GM04504 (cell line): Measurements from ENCODE around the gene FAM171A2.
"Not testable (repeated sequence)": the region's sequence is repeated elsewhere in the genome, so short reads cannot be mapped to it uniquely, and the experiment has no call there.

Experiments used
- DNase-seq: peaks from one replicate; pipeline ENCODE4 v3.0.0-alpha.2; 2012; ENCODE audit warnings: low read depth

Gene FAM171A2

GRCh38 chr17:44345454-44346026 is 18.1 kb downstream of the FAM171A2 start:
- DNase-seq: no peak

- DNase-seq: peak; percentile 98
Observed at GRCh38 chr17:44344939-44345453, 18.7 kb downstream of the FAM171A2 start, which contains the start of gene GRN. GRN (plus strand) TSS chr17:44345302; CDS start chr17:44349165, 3,863 bp downstream.

GRCh38 chr17:44343510-44344209 is 20.0 kb downstream of the FAM171A2 start:
- DNase-seq: no peak

GRCh38 chr17:44340553-44340952 is 23.1 kb downstream of the FAM171A2 start:
- not testable (repeated sequence) for DNase-seq

GRCh38 chr17:44338702-44339101 is 25.0 kb downstream of the FAM171A2 start:
- no peak for DNase-seq

GRCh38 chr17:44335968-44336367 is 27.7 kb downstream of the FAM171A2 start:
- DNase-seq: no peak

GRCh38 chr17:44335564-44335963 is 28.1 kb downstream of the FAM171A2 start:
- DNase-seq: no peak

- no peak for DNase-seq
Observed at GRCh38 chr17:44334727-44335126, 28.9 kb downstream of the FAM171A2 start.

- DNase-seq: no peak
Observed at GRCh38 chr17:44334315-44334714, 29.3 kb downstream of the FAM171A2 start.

- no peak for DNase-seq
Observed at GRCh38 chr17:44333371-44333770, 30.3 kb downstream of the FAM171A2 start.

- no peak for DNase-seq
Observed at GRCh38 chr17:44331249-44331760, 32.3 kb downstream of the FAM171A2 start.

- not testable (repeated sequence) for DNase-seq
Observed at GRCh38 chr17:44330263-44330662, 33.4 kb downstream of the FAM171A2 start.

GRCh38 chr17:44329516-44329915 is 34.1 kb downstream of the FAM171A2 start:
- DNase-seq: not testable (repeated sequence)

GRCh38 chr17:44327715-44328449 is 35.8 kb downstream of the FAM171A2 start:
- DNase-seq: no peak

GRCh38 chr17:44326861-44327444 is 36.7 kb downstream of the FAM171A2 start:
- peak; percentile 95 for DNase-seq

GRCh38 chr17:44324571-44325275 is 38.9 kb downstream of the FAM171A2 start, which contains the start of gene SLC25A39:
SLC25A39 (minus strand) TSS chr17:44324823; CDS start chr17:44323562, 1,261 bp downstream.
- DNase-seq: peak; percentile 86

GRCh38 chr17:44324092-44324570 is 39.5 kb downstream of the FAM171A2 start:
- DNase-seq: no peak

GRCh38 chr17:44323359-44324091 is 40.1 kb downstream of the FAM171A2 start:
- DNase-seq: no peak

- no peak for DNase-seq
Observed at GRCh38 chr17:44322236-44322895, 41.3 kb downstream of the FAM171A2 start.
